HG02678 (cell line): ENCODE measurements around the gene HOXD4.

Experiments
- ATAC-seq: cut with Tn5 transposase; IDR thresholded peaks from one replicate; pipeline ENCODE4 v1.9.1; 2021; ENCODE audit warnings: mild to moderate bottlenecking, moderate library complexity; ENCODE audit not compliant: unreplicated experiment

The HOXD4 gene

DNA sequence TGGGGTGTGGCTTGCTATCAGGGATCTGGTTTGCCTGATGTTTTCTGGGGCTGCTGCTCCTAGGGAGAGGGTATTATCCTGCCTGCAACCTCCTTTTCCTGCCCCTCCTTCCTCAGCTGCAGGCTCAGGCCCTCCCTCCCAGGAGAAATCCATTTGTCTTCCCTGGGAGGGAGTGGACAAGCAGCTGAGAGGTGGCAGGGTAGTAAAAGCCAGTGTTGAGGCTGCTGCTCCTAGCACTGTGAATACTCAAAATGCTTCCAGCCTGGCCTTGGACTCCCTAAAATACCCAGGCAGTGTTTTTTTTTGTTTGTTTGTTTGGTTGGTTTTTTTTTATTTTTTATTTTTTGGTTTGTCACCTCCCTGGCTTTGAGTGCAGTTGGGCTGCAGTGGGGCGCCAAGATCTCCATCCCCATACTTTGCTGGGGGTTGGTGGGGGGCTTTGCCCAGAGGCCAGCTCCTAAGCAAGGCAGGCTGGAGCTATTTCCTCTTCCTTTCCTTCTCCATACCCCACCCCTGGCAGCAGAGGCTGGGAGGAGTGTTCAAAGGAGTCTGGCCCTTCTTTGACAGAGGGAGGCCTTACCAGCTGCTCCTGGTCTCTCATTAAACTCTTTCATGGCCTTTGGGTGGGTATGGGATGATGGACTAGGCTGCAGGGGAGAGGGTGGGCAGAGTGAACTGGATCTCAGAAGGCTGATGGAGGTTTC is 19.4 kb downstream of the HOXD4 start:
- no peak for ATAC-seq

DNA sequence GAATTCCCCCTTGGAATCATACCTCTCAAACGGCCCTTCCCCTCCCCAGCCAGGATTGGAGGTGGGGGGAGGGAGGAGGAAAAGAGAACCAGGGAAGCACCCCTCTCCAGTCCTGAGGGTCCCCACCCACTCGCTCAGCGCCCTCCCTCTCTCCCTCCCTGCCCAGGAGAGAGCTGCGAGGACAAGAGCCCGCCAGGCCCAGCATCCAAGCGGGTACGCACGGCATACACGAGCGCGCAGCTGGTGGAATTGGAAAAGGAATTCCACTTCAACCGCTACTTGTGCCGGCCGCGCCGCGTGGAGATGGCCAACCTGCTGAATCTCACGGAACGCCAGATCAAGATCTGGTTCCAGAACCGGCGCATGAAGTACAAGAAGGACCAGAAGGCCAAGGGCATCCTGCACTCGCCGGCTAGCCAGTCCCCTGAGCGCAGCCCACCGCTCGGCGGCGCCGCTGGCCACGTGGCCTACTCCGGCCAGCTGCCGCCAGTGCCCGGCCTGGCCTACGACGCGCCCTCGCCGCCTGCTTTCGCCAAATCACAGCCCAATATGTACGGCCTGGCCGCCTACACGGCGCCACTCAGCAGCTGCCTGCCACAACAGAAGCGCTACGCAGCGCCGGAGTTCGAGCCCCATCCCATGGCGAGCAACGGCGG is 20.1 kb downstream of the HOXD4 start:
- ATAC-seq = no peak

DNA sequence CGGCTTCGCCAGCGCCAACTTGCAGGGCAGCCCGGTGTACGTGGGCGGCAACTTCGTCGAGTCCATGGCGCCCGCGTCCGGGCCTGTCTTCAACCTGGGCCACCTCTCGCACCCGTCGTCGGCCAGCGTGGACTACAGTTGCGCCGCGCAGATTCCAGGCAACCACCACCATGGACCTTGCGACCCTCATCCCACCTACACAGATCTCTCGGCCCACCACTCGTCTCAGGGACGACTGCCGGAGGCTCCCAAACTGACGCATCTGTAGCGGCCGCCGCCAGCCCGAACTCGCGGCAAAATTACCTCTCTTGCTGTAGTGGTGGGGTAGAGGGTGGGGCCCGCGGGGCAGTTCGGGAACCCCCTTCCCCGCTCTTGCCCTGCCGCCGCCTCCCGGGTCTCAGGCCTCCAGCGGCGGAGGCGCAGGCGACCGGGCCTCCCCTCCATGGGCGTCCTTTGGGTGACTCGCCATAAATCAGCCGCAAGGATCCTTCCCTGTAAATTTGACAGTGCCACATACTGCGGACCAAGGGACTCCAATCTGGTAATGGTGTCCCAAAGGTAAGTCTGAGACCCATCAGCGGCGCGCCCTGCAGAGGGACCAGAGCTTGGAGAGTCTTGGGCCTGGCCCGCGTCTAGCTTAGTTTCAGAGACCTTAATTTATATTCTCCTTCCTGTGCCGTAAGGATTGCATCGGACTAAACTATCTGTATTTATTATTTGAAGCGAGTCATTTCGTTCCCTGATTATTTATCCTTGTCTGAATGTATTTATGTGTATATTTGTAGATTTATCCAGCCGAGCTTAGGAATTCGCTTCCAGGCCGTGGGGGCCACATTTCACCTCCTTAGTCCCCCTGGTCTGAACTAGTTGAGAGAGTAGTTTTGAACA is 20.9 kb downstream of the HOXD4 start:
- ATAC-seq = no peak

DNA sequence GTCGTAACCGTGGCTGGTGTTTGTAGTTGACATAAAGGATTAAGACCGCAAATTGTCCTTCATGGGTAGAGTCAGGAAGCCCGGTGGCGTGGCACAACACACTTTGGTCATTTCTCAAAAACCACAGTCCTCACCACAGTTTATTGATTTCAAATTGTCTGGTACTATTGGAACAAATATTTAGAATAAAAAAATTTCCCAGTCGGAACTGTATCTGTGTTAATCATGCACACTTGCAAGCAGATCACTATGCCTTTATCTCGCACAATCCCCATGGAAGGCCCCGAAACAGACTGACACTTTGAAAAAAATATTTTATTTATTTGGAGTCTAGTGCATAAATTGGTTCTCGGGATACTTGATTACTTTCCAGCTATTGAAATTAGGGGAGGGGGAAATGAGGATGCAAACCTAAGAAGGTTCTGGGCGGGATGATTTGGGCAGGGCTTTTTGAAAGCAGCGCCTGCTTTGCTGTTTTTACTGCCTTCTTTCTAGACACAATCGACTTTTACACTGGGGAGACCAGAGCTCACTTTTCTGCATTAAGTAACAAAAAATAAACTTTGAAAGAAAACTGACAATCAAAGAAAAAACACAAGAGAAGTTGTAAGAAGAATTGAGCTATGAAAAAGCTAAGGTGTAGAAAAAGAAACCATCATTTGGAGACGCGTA is 21.7 kb downstream of the HOXD4 start:
- ATAC-seq = no peak

DNA sequence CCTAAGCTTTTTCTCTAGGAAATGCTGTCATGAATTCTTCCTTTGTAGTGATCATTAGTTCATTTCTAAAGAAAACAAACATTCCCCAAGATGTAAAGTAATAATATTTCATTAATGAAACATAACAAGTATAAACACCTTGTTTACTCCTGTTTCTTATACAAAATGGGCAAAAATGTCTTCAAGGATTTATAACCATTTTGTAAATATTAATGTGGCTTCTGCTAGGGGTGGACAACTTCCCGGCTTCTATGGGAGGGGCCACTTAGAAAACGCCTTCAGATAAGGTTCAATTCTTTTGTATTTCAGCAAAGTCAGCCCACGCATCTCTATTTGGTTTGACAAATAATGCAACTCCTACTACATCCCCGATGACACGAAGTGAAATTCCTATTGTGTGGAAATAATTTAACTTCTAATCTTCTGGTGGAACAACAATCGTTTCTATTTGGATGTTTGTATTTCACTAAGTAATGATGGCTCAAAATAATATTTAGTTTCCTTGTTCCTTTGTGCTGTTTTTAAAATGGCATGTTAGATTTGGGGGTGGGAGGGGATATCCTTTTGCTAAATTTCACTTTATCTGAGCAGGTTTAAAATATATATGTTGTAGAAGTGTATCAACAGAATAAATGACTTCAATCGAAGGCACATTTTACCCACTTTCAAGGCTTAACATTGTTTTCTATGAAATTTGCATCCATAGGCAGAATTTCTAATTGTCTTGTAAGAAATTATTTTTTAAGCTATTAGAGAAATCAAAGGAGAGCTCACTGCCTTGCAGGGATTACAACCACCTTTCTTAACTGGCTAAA is 22.4 kb downstream of the HOXD4 start:
- ATAC-seq = no peak

DNA sequence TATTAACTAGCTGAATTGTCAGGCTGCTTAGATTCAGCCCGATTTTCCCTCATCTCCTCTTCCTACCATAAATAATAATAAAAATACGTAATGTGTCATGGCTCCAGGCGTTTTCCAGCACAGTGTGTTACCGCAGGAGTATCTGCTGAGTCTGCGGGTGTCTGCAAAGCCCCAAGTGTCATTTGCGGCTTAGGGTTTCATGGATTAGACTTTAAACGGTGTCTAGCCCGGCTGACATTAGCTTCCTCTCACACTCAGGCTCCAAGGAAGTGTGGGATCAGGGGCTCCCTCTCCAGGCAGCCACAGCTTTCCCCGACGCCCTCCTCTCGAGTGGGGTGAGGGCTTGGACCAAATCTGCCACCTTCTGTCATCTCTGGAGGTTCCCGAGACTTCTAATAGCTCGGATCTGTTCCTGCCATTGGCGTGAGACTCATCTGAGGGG is 23.1 kb downstream of the HOXD4 start:
- ATAC-seq = no peak

DNA sequence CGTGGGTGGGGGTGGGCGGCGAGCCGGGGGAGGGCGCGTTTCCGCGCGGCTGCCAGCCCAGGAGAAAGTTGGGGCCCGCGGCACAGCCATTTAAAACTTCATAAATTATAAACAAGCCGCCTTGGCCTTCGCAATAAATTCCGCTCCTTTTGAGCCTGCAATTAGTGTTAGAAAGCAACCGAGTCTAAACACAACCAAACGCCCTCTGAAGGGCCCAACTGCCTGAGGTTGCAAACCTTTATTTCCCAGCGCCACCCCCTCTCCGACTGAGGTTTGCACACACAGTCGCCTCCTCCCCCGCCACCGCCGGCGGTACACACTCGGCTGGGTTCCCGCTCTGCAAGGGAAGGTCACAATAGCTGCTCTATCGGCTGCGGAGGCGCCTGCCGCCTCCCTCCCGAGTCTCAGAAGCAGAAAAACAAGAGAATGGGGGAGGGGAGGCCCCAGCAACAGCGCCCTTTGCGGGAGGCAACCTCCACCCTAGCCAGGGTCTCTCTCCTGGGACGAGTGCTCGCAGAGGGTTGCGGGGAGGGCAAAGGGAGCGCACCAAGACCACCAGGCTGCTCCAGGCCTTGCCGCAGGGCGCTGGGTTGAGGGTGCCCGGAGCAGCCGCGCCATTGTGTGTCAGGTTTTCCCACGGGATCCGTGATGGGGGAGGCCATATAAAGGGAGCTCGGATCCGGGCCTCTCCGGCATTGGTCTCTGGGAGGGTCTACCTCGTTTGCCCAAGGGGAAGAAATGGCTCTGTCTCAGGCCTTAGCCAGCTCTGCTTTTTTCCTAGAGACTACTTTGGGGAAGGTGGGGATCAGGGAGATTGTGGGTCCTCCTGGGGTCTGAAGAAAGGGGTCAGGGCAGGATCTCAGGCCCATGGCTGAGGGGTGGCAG is 23.7 kb downstream of the HOXD4 start:
- no peak for ATAC-seq

DNA sequence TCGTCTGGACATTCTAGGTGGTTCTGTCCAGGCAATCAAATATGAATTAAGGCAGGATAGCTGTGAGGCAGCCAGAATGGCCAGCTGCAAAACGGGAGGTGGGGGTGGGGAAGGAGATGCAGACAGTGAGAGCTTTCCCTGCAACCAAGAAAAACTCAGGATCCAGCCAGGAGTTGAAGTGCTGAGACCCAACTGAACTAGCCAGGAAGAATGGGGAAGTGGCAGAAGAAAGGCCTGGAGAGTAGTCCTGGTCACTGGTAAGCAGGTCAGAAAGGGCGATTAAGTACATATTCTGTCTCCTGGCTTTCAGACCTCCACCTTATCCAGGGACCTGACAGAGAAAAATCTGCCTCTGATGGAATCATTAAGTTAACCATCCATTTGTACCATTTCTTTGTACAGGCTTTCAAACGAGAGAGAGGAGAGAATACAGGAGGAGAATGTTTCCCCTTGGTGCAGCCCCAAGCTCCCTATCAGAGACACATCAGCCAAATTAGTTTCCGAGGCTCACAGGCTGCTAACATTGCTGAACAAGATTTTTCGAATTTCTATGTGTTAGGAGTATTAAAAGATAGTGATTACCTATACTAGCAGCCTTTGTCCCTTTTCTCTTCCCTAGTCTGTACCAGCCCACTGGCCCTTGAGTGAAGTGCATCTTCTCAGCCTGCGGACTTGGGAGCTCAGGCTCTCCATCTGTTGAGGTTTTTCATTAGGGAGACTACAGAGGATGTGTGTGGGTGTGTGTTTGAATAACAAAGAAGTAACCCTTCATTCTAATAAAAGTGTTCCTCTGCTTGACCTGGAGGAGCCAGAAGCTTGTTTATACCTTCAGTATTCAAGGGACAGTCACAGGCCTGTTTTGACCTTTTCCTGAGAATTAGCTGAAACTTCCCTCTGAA is 24.6 kb downstream of the HOXD4 start:
- ATAC-seq = no peak

DNA sequence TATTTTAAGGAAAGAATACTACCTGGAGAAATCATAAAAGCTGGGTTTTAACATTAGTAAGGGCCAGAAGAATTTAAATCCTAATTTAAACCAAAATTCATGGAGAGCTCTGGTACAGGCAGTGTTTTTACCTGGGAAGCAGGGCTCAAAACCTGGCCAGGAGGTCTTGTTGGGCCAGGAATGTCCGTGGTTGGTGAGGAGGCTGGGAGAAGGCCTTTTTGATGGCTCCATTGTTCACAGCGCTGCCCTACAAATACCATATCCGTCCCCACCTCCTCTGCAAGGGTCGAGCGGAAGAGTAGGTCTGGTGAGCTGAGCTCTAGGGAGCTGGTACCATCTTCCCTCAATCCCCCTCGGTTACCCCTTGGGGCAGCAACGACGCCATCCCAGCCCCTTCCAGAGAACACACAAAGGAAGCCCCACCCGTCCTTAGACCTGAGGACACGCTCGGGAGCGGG is 26.3 kb downstream of the HOXD4 start:
- ATAC-seq = no peak

DNA sequence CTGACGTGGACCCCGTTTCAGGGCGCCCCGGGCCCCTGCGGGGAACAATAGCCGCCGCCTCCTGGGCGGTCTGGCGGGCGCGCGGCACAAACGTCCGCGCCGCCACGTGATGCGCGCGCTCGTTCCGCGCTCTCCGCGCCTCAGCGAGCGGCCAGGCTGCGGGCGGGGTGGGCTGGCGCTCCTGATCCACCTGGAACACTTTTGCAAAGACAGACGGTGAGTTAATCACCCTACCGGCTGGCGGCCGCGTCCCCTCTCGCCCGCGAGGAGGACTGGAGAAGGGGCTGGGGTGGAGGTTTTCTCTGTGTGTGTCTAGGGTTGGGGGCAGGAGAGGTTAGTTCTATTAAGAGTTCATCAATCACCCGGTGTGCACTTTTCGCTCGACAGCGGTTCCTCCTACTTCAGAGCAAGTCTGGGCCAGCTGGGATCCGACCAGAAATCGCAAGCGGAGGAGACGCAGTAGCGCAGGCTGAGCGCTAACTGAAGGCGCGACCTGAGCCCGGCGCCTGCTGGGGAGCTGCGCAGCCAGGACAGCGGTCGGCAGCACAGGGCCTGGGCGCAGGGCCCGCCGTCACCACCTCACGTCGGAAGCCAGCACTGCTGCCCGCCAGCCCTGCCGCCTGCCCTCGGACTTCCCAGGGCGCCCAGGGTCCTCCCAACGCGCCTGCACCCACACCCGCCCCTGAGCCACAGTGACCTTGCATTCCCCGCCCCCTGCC is 26.8 kb downstream of the HOXD4 start:
- ATAC-seq = no peak

DNA sequence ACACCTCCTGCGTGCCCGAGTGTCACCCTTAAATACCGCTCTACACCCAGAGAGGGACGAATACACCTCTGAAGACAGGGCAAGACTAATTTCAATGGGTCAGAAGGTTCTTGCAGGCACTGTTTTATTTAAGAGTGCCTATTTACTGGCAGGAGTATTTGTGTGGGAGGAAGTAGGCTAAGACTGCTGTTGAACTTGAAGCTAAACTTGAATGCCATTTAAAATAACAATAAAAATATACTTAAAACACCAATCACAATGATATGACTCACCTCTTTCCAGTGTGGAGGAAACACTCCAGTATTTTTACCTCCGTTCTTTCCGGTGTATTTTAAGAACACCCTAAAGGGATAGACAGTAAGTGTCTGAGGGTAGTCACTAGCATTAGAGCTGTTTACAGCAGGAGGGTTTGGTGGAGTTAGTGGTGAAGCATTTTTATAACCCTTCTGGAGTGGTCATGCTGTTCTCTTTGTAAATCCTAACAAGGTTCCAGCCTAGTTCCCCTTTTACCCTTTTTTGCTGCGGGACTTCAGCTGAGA is 27.5 kb downstream of the HOXD4 start:
- ATAC-seq = no peak

DNA sequence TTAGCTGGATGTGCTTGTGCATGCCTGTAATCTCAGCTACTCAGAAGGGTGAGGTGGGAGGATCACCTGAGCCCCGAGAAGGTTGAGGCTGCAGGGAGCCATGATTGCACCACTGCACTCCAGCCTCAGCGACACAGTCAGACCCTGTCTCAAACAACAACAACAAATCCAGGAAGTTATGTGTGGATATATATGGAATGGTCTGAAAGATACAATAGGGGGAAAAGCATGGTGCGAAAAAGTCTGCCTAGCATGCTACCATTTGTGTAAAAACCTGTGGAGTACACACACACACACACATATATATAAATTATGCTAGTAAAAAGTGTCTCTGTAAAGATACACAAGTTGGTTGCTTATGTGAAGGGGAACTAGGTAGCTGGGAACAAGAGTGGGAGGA is 30.2 kb downstream of the HOXD4 start:
- no peak for ATAC-seq

DNA sequence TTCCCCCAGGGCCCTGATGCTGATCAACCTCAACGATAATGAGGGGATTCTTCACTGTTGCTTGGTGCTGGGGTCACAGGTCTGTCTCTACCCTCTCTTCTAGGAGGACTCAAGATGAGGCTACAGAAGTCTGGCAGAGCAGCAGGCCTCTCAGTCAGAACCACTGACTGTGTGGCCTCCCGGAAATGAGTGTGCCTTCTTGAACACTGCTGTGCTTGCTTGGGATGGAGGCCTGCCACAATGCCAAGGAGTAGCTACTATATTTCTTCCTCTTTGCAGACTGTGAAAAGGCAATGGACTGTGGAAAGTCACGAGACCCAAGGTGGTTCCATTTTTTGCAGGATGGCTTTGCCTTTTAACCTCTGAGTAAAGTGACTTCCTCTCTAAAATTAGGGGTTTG is 31.3 kb downstream of the HOXD4 start:
- ATAC-seq = no peak

DNA sequence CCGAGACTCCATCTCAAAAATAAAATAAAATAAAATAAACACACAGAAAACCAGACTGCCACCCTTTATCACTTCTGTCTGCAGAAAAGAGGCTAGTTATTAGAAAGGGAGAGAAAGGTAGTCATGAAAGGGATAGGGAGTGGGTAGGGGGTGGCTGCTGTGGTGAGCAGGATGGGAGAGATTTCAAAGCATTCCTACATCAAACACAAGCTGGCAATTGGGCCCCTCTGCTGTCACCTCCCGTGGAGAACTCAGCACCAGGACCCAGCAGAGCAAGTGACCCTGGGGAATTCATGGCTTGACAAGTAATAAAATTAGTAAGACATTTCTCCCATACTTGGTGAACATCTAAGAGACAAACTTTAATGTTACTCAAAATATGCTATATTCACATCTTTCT is 33.4 kb downstream of the HOXD4 start:
- no peak for ATAC-seq

DNA sequence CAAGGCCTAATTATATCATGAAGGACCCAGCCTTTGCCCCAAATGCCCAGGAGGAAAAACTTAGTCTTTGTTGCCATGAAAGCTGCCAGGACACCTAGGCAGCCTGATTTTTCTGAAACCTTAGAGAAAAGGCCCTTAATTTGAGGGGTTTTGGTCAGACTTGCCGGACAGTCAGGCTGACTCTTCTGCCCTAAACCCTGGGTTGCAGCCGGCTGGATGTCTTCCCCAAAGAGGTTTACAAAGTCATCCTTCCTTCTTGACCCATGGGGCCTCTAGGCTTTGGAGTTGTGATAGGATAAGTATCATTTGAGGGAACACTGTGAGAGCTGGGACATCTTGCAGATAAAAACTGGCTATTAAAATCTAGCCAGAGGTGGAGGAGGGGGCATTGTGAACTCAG is 34.7 kb downstream of the HOXD4 start:
- ATAC-seq = no peak

DNA sequence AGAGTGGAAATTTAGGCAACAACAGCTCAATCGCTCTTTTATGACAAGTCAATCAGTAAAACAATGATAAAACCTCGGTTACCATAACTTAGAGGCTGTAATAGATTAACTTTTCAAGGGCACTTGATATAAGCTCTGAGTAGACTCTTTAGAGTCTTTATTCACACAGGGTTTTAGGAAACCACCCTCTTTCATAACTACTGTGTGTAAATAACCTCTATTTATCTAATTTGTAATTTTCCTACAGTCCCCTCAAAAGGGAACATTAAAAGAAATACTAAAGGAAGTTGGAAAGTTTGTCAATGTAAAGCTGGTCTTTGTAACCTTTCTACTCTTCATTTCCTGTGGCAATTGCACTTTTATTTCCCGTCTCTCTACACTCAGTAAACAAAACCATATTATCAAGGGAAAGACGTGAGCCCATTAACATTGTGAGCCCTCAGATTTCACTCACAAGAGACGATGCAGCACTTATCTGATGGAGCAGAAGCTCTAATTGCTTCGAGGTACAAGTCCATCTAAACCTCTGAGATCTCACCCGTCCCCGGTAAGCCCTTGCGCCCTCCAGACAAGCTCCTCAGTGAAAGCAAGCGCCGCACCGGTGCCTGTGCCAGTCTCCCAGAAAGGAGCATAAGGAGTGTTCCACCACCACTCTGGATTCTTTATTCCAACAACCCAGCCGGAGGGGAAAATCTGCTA is 36.0 kb downstream of the HOXD4 start:
- ATAC-seq = no peak
